ENCODE data around the gene TIMP2. TPM values are rescaled to one million over a fixed set of nuclear protein-coding genes. Genes with fewer than 3 reads are reported as not detected.

The TIMP2 gene
- total and polyA plus RNA-seq, 2 experiments from 2014 or later, result 10.6 to 22.5 TPM

DNA sequence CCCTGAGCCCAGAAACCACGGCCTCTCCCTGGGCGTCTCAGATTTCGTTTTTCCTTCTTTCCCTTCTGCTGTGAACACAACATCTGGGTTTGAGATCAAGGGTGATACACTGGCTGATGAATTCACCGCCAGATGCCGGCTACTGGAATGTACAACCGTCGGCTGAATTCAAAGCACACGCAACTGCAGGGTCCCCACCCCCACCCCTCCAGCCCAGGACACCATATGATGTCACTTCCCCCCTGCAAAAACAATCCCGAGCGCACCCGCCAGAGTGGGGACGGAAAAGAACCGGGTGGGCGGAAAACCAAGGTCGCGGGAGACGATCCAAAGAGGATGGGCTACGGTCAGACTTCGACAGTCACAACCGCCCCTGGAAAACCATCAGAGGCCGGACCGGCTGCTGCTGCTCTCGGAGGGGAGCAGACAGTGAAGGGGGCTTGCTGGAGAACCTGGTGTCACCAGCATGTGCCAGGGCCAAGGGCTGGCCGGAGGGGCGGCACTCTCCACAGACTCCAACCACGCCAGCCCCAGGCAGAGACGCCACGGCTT is 45.5 kb downstream of the TIMP2 start:
- Histone ChIP-seq H4K20me1 (replicated peaks; ENCODE audit: insufficient read depth) (no peaks in the 10 kb centered on the region; the same call in 1 of the 2 replicates), H3K36me3 (ENCODE audit: insufficient read depth) (no peaks in the 10 kb centered on the region), H2AFZ (no peak overlapping the region), H3K9me2 (ENCODE audit: insufficient read depth) (no peaks in the 10 kb centered on the region), H3K4me3 (no peak overlapping the region), H3K27ac (ENCODE audit: low read depth) (0 out of 2 replicates have a peak overlapping the region, but pooled peaks have one; percentile 45), H3K4me1 (ENCODE audit: insufficient read depth) (peaks cover 14% of the 10 kb centered on the region), H3F3A (replicated peaks; ENCODE audit: low read depth) (0 out of 2 replicates have a peak, but pooled peaks cover 2% of the 10 kb centered on the region), H3K4me2 (no peak overlapping the region), H3K79me2 (replicated peaks; ENCODE audit: insufficient read depth) (peaks cover 14% of the 10 kb centered on the region), H3K27me3 (ENCODE audit: insufficient read depth) (no peaks in the 10 kb centered on the region)
- Mint-ChIP-seq H3K9me3 (no peaks in the 10 kb centered on the region), H3K4me1 (peaks cover 44% of the 10 kb centered on the region), H3K36me3 (ENCODE audit: low read depth) (no peaks in the 10 kb centered on the region), H3K27ac (peak overlapping the region; percentile 74), H3K4me3 (no peak overlapping the region), H3K27me3 (ENCODE audit: insufficient read depth, low read depth, poor library complexity) (peaks cover 16% of the 10 kb centered on the region)
- TF ChIP-seq ZNF331 (CRISPR knock-in tag; IDR thresholded peaks at IDR 0.05; ENCODE audit: low read depth), result no peak
- TF ChIP-seq EZH2 (IDR thresholded peaks at IDR 0.05; ENCODE audit: low read depth, unreplicated experiment), result no peak
- TF ChIP-seq, protein P1, sequence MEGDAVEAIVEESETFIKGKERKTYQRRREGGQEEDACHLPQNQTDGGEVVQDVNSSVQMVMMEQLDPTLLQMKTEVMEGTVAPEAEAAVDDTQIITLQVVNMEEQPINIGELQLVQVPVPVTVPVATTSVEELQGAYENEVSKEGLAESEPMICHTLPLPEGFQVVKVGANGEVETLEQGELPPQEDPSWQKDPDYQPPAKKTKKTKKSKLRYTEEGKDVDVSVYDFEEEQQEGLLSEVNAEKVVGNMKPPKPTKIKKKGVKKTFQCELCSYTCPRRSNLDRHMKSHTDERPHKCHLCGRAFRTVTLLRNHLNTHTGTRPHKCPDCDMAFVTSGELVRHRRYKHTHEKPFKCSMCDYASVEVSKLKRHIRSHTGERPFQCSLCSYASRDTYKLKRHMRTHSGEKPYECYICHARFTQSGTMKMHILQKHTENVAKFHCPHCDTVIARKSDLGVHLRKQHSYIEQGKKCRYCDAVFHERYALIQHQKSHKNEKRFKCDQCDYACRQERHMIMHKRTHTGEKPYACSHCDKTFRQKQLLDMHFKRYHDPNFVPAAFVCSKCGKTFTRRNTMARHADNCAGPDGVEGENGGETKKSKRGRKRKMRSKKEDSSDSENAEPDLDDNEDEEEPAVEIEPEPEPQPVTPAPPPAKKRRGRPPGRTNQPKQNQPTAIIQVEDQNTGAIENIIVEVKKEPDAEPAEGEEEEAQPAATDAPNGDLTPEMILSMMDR (conservative IDR thresholded peaks at IDR 0.05; ENCODE audit: low read depth in 2 of 2), result no peak
- TF ChIP-seq POLR2AphosphoS5 (IDR thresholded peaks at IDR 0.05; ENCODE audit: low read depth), result no peak
- no peak for TF ChIP-seq EZH2phosphoT487 (IDR thresholded peaks at IDR 0.05; ENCODE audit: unreplicated experiment)
- no peak for TF ChIP-seq NANOG (IDR thresholded peaks at IDR 0.05; ENCODE audit: borderline replicate concordance)
- TF ChIP-seq STAT1 (IDR thresholded peaks at IDR 0.05; ENCODE audit: unreplicated experiment), result no peak
- no peak for TF ChIP-seq ZNF114 (CRISPR knock-in tag; IDR thresholded peaks at IDR 0.05)
- no peak for DNase-seq (ENCODE audit: low spot score)
- ATAC-seq, result no peak

DNA sequence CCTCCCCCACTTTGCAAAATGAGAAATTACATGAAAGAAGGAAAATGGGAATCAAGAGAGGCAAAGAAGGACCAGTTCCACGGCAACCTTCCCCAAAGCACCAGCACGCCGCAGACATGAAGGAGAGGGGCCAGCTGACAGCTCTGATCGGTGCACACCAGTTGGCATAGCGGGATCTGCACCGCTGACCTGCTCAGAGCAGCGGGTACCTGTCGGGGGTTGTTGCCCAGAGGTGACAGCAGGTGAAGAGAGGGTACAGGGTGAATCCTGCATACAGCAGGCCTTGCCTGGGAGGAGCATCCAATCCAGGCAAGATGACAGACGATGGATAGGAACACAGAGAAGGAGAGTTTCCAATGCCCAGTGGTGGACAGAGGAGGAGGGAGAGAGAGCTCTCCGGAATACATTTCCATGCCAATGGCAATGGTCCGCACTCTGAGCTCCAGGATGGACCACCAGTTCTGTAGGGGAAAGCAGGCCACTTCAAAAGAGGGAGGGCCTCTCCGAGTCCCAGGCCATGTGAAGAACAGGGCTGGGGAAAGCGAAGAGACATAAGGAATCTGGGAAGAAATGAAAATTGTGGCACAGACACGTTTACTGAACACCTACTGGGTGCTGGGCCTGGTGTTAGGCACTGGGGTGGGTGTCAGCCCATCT is 46.2 kb downstream of the TIMP2 start:
- Histone ChIP-seq H2AFZ (no peak overlapping the region), H3K27me3 (ENCODE audit: insufficient read depth) (no peaks in the 10 kb centered on the region), H3K9me2 (ENCODE audit: insufficient read depth) (no peaks in the 10 kb centered on the region), H3K79me2 (replicated peaks; ENCODE audit: insufficient read depth) (peaks cover 14% of the 10 kb centered on the region), H3K27ac (ENCODE audit: low read depth) (0 out of 2 replicates have a peak overlapping the region, but pooled peaks have one; percentile 45), H3K4me2 (no peak overlapping the region), H4K20me1 (replicated peaks; ENCODE audit: insufficient read depth) (no peaks in the 10 kb centered on the region; the same call in none of the 2 replicates), H3K4me3 (no peak overlapping the region), H3K36me3 (ENCODE audit: insufficient read depth) (no peaks in the 10 kb centered on the region), H3K4me1 (ENCODE audit: insufficient read depth) (peaks cover 8% of the 10 kb centered on the region), H3F3A (replicated peaks; ENCODE audit: low read depth) (0 out of 2 replicates have a peak, but pooled peaks cover 2% of the 10 kb centered on the region)
- Mint-ChIP-seq H3K9me3 (no peaks in the 10 kb centered on the region), H3K27me3 (ENCODE audit: insufficient read depth, low read depth, poor library complexity) (peaks cover 16% of the 10 kb centered on the region), H3K4me3 (no peak overlapping the region), H3K36me3 (ENCODE audit: low read depth) (no peaks in the 10 kb centered on the region), H3K27ac (peak overlapping the region; percentile 74; the same call in 1 of the 2 replicates), H3K4me1 (peaks cover 37% of the 10 kb centered on the region)
- DNase-seq (ENCODE audit: low spot score) (no peak), ATAC-seq (no peak)
- no peak for TF ChIP-seq JUNB (IDR thresholded peaks at IDR 0.05; ENCODE audit: unreplicated experiment)
- TF ChIP-seq, protein P2, sequence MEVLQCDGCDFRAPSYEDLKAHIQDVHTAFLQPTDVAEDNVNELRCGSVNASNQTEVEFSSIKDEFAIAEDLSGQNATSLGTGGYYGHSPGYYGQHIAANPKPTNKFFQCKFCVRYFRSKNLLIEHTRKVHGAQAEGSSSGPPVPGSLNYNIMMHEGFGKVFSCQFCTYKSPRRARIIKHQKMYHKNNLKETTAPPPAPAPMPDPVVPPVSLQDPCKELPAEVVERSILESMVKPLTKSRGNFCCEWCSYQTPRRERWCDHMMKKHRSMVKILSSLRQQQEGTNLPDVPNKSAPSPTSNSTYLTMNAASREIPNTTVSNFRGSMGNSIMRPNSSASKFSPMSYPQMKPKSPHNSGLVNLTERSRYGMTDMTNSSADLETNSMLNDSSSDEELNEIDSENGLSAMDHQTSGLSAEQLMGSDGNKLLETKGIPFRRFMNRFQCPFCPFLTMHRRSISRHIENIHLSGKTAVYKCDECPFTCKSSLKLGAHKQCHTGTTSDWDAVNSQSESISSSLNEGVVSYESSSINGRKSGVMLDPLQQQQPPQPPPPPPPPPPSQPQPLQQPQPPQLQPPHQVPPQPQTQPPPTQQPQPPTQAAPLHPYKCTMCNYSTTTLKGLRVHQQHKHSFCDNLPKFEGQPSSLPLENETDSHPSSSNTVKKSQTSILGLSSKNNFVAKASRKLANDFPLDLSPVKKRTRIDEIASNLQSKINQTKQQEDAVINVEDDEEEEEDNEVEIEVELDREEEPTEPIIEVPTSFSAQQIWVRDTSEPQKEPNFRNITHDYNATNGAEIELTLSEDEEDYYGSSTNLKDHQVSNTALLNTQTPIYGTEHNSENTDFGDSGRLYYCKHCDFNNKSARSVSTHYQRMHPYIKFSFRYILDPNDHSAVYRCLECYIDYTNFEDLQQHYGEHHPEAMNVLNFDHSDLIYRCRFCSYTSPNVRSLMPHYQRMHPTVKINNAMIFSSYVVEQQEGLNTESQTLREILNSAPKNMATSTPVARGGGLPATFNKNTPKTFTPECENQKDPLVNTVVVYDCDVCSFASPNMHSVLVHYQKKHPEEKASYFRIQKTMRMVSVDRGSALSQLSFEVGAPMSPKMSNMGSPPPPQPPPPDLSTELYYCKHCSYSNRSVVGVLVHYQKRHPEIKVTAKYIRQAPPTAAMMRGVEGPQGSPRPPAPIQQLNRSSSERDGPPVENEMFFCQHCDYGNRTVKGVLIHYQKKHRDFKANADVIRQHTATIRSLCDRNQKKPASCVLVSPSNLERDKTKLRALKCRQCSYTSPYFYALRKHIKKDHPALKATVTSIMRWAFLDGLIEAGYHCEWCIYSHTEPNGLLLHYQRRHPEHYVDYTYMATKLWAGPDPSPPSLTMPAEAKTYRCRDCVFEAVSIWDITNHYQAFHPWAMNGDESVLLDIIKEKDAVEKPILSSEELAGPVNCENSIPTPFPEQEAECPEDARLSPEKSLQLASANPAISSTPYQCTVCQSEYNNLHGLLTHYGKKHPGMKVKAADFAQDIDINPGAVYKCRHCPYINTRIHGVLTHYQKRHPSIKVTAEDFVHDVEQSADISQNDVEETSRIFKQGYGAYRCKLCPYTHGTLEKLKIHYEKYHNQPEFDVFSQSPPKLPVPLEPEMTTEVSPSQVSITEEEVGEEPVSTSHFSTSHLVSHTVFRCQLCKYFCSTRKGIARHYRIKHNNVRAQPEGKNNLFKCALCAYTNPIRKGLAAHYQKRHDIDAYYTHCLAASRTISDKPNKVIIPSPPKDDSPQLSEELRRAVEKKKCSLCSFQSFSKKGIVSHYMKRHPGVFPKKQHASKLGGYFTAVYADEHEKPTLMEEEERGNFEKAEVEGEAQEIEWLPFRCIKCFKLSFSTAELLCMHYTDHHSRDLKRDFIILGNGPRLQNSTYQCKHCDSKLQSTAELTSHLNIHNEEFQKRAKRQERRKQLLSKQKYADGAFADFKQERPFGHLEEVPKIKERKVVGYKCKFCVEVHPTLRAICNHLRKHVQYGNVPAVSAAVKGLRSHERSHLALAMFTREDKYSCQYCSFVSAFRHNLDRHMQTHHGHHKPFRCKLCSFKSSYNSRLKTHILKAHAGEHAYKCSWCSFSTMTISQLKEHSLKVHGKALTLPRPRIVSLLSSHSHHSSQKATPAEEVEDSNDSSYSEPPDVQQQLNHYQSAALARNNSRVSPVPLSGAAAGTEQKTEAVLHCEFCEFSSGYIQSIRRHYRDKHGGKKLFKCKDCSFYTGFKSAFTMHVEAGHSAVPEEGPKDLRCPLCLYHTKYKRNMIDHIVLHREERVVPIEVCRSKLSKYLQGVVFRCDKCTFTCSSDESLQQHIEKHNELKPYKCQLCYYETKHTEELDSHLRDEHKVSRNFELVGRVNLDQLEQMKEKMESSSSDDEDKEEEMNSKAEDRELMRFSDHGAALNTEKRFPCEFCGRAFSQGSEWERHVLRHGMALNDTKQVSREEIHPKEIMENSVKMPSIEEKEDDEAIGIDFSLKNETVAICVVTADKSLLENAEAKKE (CRISPR knock-in tag; IDR thresholded peaks at IDR 0.05), result no peak

Measured in GM23338 (cell line).